BE2C (cell line): Measurements from ENCODE around the gene TMEM17.

Source experiments
- DNase-seq: peaks from one replicate; pipeline ENCODE4 v3.0.0-alpha.2; 2020
- H3K27me3 ChIP-seq: fragments of 250-450 bp; sonication (Bioruptor Pico); 2 replicates; pipeline ENCODE4 v1.5.1; 2020; ENCODE audit warnings: mild to moderate bottlenecking
- H3K36me3 ChIP-seq: fragments of 250-450 bp; sonication (Bioruptor Pico); 2 replicates; pipeline ENCODE4 v1.5.1; 2020; ENCODE audit warnings: mild to moderate bottlenecking
- H3K4me1 ChIP-seq: fragments of 250-450 bp; sonication (Bioruptor Pico); 2 replicates; pipeline ENCODE4 v1.5.1; 2020
- H3K4me3 ChIP-seq: 2 replicates; pipeline ENCODE4 v1.5.1; 2011; ENCODE audit warnings: low read depth, low read length
- H3K9me3 ChIP-seq: fragments of 250-450 bp; sonication (Bioruptor Pico); 2 replicates; pipeline ENCODE4 v1.5.1; 2020
- CTCF ChIP-seq: IDR thresholded peaks from 2 replicates; pipeline ENCODE4 v1.5.1; 2012; ENCODE audit warnings: mild to moderate bottlenecking, low read depth, low read length

TMEM17 gene

GRCh38 chr2:62458206-62458641 lies 47.8 kb downstream of the TMEM17 start:
- no peak for TF ChIP-seq CTCF
- H3K4me3 ChIP-seq: no peak overlapping the region
- H3K27me3 ChIP-seq: no peaks in the 10 kb centered on the region
- no peaks in the 10 kb centered on the region for H3K9me3 ChIP-seq
- H3K4me1 ChIP-seq: no peaks in the 10 kb centered on the region
- no peak for DNase-seq
- H3K36me3 ChIP-seq: no peaks in the 10 kb centered on the region

DNA sequence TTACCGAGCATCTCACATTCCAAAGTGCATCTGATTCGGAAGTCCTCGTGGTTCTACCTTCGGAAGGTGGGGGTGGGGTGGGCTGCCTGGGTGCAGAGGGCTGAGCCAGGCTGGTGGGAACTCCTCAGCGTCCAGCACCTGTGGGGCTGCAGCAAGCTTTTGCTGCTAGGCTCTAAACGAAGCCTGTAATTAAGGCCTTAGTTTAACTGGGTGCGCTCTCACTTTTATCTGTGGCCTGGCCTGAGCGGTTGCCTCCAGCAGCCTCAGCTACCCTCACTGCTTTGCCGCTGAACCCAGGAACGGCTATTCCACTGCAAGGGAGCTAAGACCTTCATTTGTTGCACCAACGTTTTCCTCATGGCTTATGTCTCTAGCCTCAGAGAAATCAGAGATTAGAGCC lies 48.4 kb downstream of the TMEM17 start:
- H3K9me3 ChIP-seq: no peaks in the 10 kb centered on the region
- peak overlapping the region; percentile 62 for H3K4me3 ChIP-seq
- no peak for DNase-seq

GRCh38 chr2:62456721-62457539 lies 49.1 kb downstream of the TMEM17 start:
- peak; percentile 74 for DNase-seq
- H3K27me3 ChIP-seq: no peaks in the 10 kb centered on the region
- H3K4me1 ChIP-seq: no peaks in the 10 kb centered on the region
- TF ChIP-seq CTCF: peak; percentile 61
- peak overlapping the region; percentile 62 for H3K4me3 ChIP-seq
- no peaks in the 10 kb centered on the region for H3K36me3 ChIP-seq
- no peaks in the 10 kb centered on the region for H3K9me3 ChIP-seq

More for the DNA sequence above, 48.4 kb downstream of the TMEM17 start:
- Histone ChIP-seq H3K36me3 (no peaks in the 10 kb centered on the region), H3K27me3 (no peaks in the 10 kb centered on the region), H3K4me1 (no peaks in the 10 kb centered on the region)
- TF ChIP-seq CTCF: no peak

- no peaks in the 10 kb centered on the region for H3K9me3 ChIP-seq
- no peak for TF ChIP-seq CTCF
- H3K36me3 ChIP-seq: no peaks in the 10 kb centered on the region
- DNase-seq: no peak
- H3K4me3 ChIP-seq: no peak overlapping the region
- no peaks in the 10 kb centered on the region for H3K4me1 ChIP-seq
- no peaks in the 10 kb centered on the region for H3K27me3 ChIP-seq
Observed at GRCh38 chr2:62455957-62456692, 49.9 kb downstream of the TMEM17 start.

- no peaks in the 10 kb centered on the region for H3K36me3 ChIP-seq
- no peaks in the 10 kb centered on the region for H3K27me3 ChIP-seq
- H3K4me3 ChIP-seq: no peak overlapping the region
- no peaks in the 10 kb centered on the region for H3K9me3 ChIP-seq
- TF ChIP-seq CTCF: no peak
- no peak for DNase-seq
- no peaks in the 10 kb centered on the region for H3K4me1 ChIP-seq
Observed at GRCh38 chr2:62453955-62454354, 52.0 kb downstream of the TMEM17 start.
